ENCODE measurements around the gene ZNF277. TPM values are rescaled to one million over a fixed set of nuclear protein-coding genes. Genes with fewer than 3 reads are reported as not detected.
"Not testable (repeated sequence)": the region's sequence is repeated elsewhere in the genome, so short reads cannot be mapped to it uniquely, and the experiment has no call there.

Gene ZNF277
- polyA plus RNA-seq, 2 donors: 10.3 to 14.5 TPM

- H3K9me3 ChIP-seq (ENCODE audit: control insufficient read depth in 2 of 2, insufficient read depth in 1 of 2, low read depth in 1 of 2, low read length in 1 of 2): no peaks in the 10 kb centered on the region
- WGBS, 2 donors: 77 to 78% methylated on average over 11 of the region's 11 CpGs
- H3K4me1 ChIP-seq (ENCODE audit: control insufficient read depth in 2 of 2, insufficient read depth in 2 of 2, low read length in 1 of 2): no peaks in the 10 kb centered on the region
- no peak overlapping the region for H3K27ac ChIP-seq (ENCODE audit: low read depth in 2 of 2, low read length in 1 of 2)
- H3K27me3 ChIP-seq (ENCODE audit: control insufficient read depth in 1 of 2, insufficient read depth in 2 of 2, low read length in 2 of 2): no peaks in the 10 kb centered on the region
- H3K4me3 ChIP-seq (ENCODE audit: low read depth in 1 of 2, low read length in 2 of 2): no peak overlapping the region
- H3K36me3 ChIP-seq (ENCODE audit: control insufficient read depth in 2 of 2, insufficient read depth in 2 of 2, low read length in 1 of 2): no peaks in the 10 kb centered on the region
These were observed 177.3 kb downstream of the ZNF277 start for GRCh38 chr7:112383671-112384417.

- no peak overlapping the region for H3K27ac ChIP-seq (ENCODE audit: low read depth in 2 of 2, low read length in 1 of 2)
- no peaks in the 10 kb centered on the region for H3K9me3 ChIP-seq (ENCODE audit: control insufficient read depth in 2 of 2, insufficient read depth in 1 of 2, low read depth in 1 of 2, low read length in 1 of 2)
- no peaks in the 10 kb centered on the region for H3K4me1 ChIP-seq (ENCODE audit: control insufficient read depth in 2 of 2, insufficient read depth in 2 of 2, low read length in 1 of 2)
- H3K4me3 ChIP-seq (ENCODE audit: low read depth in 1 of 2, low read length in 2 of 2): no peak overlapping the region
- H3K36me3 ChIP-seq (ENCODE audit: control insufficient read depth in 2 of 2, insufficient read depth in 2 of 2, low read length in 1 of 2): no peaks in the 10 kb centered on the region
- WGBS, 2 donors: 84 to 94% methylated on average over 3 of the region's 3 CpGs
- no peaks in the 10 kb centered on the region for H3K27me3 ChIP-seq (ENCODE audit: control insufficient read depth in 1 of 2, insufficient read depth in 2 of 2, low read length in 2 of 2)
These were observed 179.0 kb downstream of the ZNF277 start for GRCh38 chr7:112385516-112385915.

- H3K36me3 ChIP-seq (ENCODE audit: control insufficient read depth in 2 of 2, insufficient read depth in 2 of 2, low read length in 1 of 2): no peaks in the 10 kb centered on the region
- H3K4me3 ChIP-seq (ENCODE audit: low read depth in 1 of 2, low read length in 2 of 2): no peak overlapping the region
- no peaks in the 10 kb centered on the region for H3K9me3 ChIP-seq (ENCODE audit: control insufficient read depth in 2 of 2, insufficient read depth in 1 of 2, low read depth in 1 of 2, low read length in 1 of 2)
- WGBS, 2 donors: 93 to 95% methylated on average over 1 of the region's 1 CpG
- no peaks in the 10 kb centered on the region for H3K4me1 ChIP-seq (ENCODE audit: control insufficient read depth in 2 of 2, insufficient read depth in 2 of 2, low read length in 1 of 2)
- H3K27ac ChIP-seq (ENCODE audit: low read depth in 2 of 2, low read length in 1 of 2): no peak overlapping the region
- no peaks in the 10 kb centered on the region for H3K27me3 ChIP-seq (ENCODE audit: control insufficient read depth in 1 of 2, insufficient read depth in 2 of 2, low read length in 2 of 2)
These were observed 180.1 kb downstream of the ZNF277 start for GRCh38 chr7:112386619-112387018.

DNA sequence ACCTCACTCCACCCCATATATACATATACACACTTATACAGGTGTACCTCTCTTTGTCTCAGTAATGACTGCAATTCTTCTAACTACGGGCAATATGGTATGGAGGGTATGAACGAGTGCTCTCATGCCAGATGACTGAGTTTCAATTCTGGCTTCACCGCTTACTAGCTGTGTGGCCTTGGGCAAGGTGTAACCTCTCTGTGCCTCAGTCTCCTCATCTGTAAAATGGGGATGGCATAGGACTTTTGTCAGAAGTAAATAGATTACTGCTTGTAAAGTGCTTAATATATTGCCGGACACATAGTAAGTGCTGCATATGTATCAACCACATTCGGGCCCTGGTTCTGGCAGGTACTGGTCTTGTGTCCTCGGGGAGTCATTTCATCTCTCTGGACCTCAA is 183.7 kb downstream of the ZNF277 start:
- no peak overlapping the region for H3K27ac ChIP-seq (ENCODE audit: low read depth in 2 of 2, low read length in 1 of 2)
- H3K9me3 ChIP-seq (ENCODE audit: control insufficient read depth in 2 of 2, insufficient read depth in 1 of 2, low read depth in 1 of 2, low read length in 1 of 2): no peaks in the 10 kb centered on the region
- no peak overlapping the region for H3K4me3 ChIP-seq (ENCODE audit: low read depth in 1 of 2, low read length in 2 of 2)
- WGBS, 2 donors: 85 to 97% methylated on average over 6 of the region's 6 CpGs
- no peaks in the 10 kb centered on the region for H3K27me3 ChIP-seq (ENCODE audit: control insufficient read depth in 1 of 2, insufficient read depth in 2 of 2, low read length in 2 of 2)
- no peaks in the 10 kb centered on the region for H3K4me1 ChIP-seq (ENCODE audit: control insufficient read depth in 2 of 2, insufficient read depth in 2 of 2, low read length in 1 of 2)
- H3K36me3 ChIP-seq (ENCODE audit: control insufficient read depth in 2 of 2, insufficient read depth in 2 of 2, low read length in 1 of 2): no peaks in the 10 kb centered on the region

DNA sequence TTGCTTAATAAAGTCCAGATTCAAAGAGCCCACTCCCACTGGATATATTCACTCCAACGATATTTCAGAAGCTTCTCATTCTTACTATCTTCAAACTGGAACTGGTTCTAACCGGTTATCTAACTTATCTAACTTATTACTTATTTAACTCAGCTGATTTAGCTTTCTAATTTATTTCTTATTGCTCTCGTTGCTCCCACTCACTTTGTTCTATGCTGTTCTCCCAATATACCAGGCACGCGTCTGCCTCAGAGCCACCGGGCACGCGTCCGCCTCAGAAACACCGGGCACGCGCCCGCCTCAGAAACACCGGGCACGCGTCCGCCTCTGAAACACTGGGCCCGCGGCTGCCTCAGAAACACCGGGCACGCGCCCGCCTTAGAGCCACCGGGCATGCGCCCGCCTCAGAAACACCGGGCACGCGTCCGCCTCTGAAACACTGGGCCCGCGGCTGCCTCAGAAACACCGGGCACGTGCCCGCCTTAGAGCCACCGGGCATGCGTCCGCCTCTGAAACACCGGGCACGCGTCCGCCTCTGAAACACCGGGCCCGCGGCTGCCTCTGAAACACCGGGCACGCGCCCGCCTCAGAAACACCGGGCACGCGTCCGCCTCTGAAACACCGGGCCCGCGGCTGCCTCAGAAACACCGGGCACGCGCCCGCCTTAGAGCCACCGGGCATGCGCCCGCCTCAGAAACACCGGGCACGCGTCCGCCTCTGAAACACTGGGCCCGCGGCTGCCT is 184.8 kb downstream of the ZNF277 start:
- H3K4me3 ChIP-seq (ENCODE audit: low read depth in 1 of 2, low read length in 2 of 2): peak overlapping the region; percentile 39 to 53
- not testable (repeated sequence) for H3K9me3 ChIP-seq (ENCODE audit: control insufficient read depth in 2 of 2, insufficient read depth in 1 of 2, low read depth in 1 of 2, low read length in 1 of 2); H3K27me3 ChIP-seq (ENCODE audit: control insufficient read depth in 1 of 2, insufficient read depth in 2 of 2, low read length in 2 of 2); H3K36me3 ChIP-seq (ENCODE audit: control insufficient read depth in 2 of 2, insufficient read depth in 2 of 2, low read length in 1 of 2); H3K4me1 ChIP-seq (ENCODE audit: control insufficient read depth in 2 of 2, insufficient read depth in 2 of 2, low read length in 1 of 2)
- 1 to 2% methylated on average over 39 to 69 of the region's 69 CpGs for WGBS, 2 donors
- H3K27ac ChIP-seq (ENCODE audit: low read depth in 2 of 2, low read length in 1 of 2): peak overlapping the region in 1 of 2 donors; percentile 30

DNA sequence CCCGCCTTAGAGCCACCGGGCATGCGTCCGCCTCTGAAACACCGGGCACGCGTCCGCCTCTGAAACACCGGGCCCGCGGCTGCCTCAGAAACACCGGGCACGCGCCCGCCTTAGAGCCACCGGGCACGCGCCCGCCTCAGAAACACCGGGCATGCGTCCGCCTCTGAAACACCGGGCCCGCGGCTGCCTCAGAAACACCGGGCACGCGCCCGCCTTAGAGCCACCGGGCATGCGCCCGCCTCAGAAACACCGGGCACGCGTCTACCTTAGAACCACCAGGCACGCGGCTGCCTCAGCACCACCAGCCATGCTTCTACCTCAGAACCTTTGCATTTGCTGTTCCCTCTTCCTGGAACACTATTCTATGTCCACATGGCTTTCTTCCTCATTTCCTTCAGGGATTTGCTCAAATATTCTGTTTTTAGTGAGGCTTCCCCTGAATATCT is 185.4 kb downstream of the ZNF277 start:
- 0 to 1% methylated on average over 34 to 37 of the region's 37 CpGs for WGBS, 2 donors
- H3K4me1 ChIP-seq (ENCODE audit: control insufficient read depth in 2 of 2, insufficient read depth in 2 of 2, low read length in 1 of 2); H3K27me3 ChIP-seq (ENCODE audit: control insufficient read depth in 1 of 2, insufficient read depth in 2 of 2, low read length in 2 of 2); H3K36me3 ChIP-seq (ENCODE audit: control insufficient read depth in 2 of 2, insufficient read depth in 2 of 2, low read length in 1 of 2); H3K9me3 ChIP-seq (ENCODE audit: control insufficient read depth in 2 of 2, insufficient read depth in 1 of 2, low read depth in 1 of 2, low read length in 1 of 2): not testable (repeated sequence)
- H3K27ac ChIP-seq (ENCODE audit: low read depth in 2 of 2, low read length in 1 of 2): peak overlapping the region; percentile 7 to 72
- H3K4me3 ChIP-seq (ENCODE audit: low read depth in 1 of 2, low read length in 2 of 2): peak overlapping the region; percentile 39 to 53

Other genes with a start within 250 kb of the ZNF277 start
- gene DOCK4, start 296 bp upstream of the ZNF277 start, polyA plus RNA-seq: 1 to 10 TPM; 1.8 to 2.9 TPM
- gene IFRD1, start 243.8 kb downstream of the ZNF277 start, polyA plus RNA-seq: 10 to 100 TPM; 25.1 to 33.3 TPM

All from esophagus (tissue), 2 donors.